ENCODE data around the gene ABLIM1.

DNA sequence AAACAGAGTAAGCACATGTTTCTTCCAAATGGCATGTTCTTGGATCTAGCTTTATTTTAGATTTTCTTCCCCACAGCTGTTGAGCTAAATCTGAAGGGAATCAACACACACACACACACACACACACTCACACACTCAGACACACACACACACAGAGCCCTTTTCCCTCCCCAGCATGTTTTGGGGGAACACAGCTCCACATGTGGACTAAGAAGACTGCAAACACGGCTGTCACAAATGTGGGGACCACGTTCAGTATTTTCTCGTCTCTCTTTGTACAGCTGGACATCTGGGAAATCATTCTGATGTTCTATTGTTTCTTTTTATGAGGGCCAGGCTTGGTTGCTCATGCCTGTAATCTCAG, 116.3 kb downstream of the ABLIM1 start:
- no peak for TF ChIP-seq GATA3 (IDR thresholded peaks at IDR 0.05; ENCODE audit: low read depth, low read length)
- no peak for TF ChIP-seq GATA2 (IDR thresholded peaks at IDR 0.05; ENCODE audit: low read depth, low read length)
